Adrenal gland (tissue), 5 donors: ENCODE data around the gene CCDC158.

Experiments
- CTCF ChIP-seq, 6 experiments: fragments of 450-650 bp in 4 of 6; fragments of 200-600 bp in 2 of 6; sonication (generic) in 1 of 6; IDR thresholded peaks; 1 replicate in 5 of 6; 2 replicates in 1 of 6; pipeline versions ENCODE4 v1.5.1 to v1.8.0; 2016 to 2021; ENCODE audit warnings: antibody characterized with exemption in 6 of 6, mild to moderate bottlenecking in 2 of 6, moderate library complexity in 1 of 6
- POLR2A ChIP-seq, 2 donors: fragments of 450-650 bp; IDR thresholded peaks; one replicate each; pipeline ENCODE4 v1.6.1; 2017; ENCODE audit warnings: antibody characterized with exemption in 2 of 2, mild to moderate bottlenecking in 2 of 2, moderate library complexity in 1 of 2
- donor health status: DM: no; HTN: no; CAD: no.

- TF ChIP-seq CTCF (IDR thresholded peaks at IDR 0.05): no peak
- no peak for TF ChIP-seq POLR2A (IDR thresholded peaks at IDR 0.05)
Observed at GRCh38 chr4:76376534-76376933, 44.4 kb downstream of the CCDC158 start.
